ENCODE measurements around the gene PIF1. TPM values are rescaled to one million over a fixed set of nuclear protein-coding genes. Genes with fewer than 3 reads are reported as not detected.
"Not testable (repeated sequence)": the region's sequence is repeated elsewhere in the genome, so short reads cannot be mapped to it uniquely, and the experiment has no call there.

Gene PIF1
- total and polyA plus RNA-seq, 2 donors, result 8.0 to 8.4 TPM

GRCh38 chr15:64807751-64808222 lies 17.7 kb downstream of the PIF1 start:
- 93% methylated on average over 6 of the region's 6 CpGs for WGBS
- Histone ChIP-seq H3K4me3 (ENCODE audit: low read length in 2 of 2) (no peak overlapping the region), H3K27me3 (ENCODE audit: control insufficient read depth in 2 of 2, insufficient read depth in 1 of 2, low read length in 1 of 2) (peaks cover 3 to 6% of the 10 kb centered on the region in 2 donors), H3K4me1 (ENCODE audit: control insufficient read depth in 2 of 2, insufficient read depth in 2 of 2, low read length in 2 of 2) (no peaks in the 10 kb centered on the region), H3K36me3 (ENCODE audit: control insufficient read depth in 2 of 2, insufficient read depth in 2 of 2, low read length in 1 of 2) (no peaks in the 10 kb centered on the region), H3K27ac (ENCODE audit: low read depth in 1 of 2, low read length in 1 of 2) (no peak overlapping the region), H3K9me3 (ENCODE audit: control insufficient read depth in 2 of 2, insufficient read depth in 1 of 2, low read length in 1 of 2) (no peaks in the 10 kb centered on the region)
- DNase-seq (ENCODE audit: low read depth in 6 of 9, low spot score in 9 of 9), result no peak

- no peak for DNase-seq (ENCODE audit: low read depth in 6 of 9, low spot score in 9 of 9)
- Histone ChIP-seq H3K4me3 (ENCODE audit: low read length in 2 of 2) (no peak overlapping the region), H3K36me3 (ENCODE audit: control insufficient read depth in 2 of 2, insufficient read depth in 2 of 2, low read length in 1 of 2) (no peaks in the 10 kb centered on the region), H3K9me3 (ENCODE audit: control insufficient read depth in 2 of 2, insufficient read depth in 1 of 2, low read length in 1 of 2) (no peaks in the 10 kb centered on the region), H3K27me3 (ENCODE audit: control insufficient read depth in 2 of 2, insufficient read depth in 1 of 2, low read length in 1 of 2) (peaks cover 3 to 6% of the 10 kb centered on the region in 2 donors), H3K4me1 (ENCODE audit: control insufficient read depth in 2 of 2, insufficient read depth in 2 of 2, low read length in 2 of 2) (no peaks in the 10 kb centered on the region), H3K27ac (ENCODE audit: low read depth in 1 of 2, low read length in 1 of 2) (no peak overlapping the region)
- 96% methylated on average over 13 of the region's 13 CpGs for WGBS
These were observed 18.2 kb downstream of the PIF1 start for GRCh38 chr15:64807051-64807749.

GRCh38 chr15:64806509-64806908 lies 18.9 kb downstream of the PIF1 start:
- DNase-seq (ENCODE audit: low read depth in 6 of 9, low spot score in 9 of 9), result no peak
- Histone ChIP-seq H3K4me1 (ENCODE audit: control insufficient read depth in 2 of 2, insufficient read depth in 2 of 2, low read length in 2 of 2) (peaks cover 0 to 7% of the 10 kb centered on the region in 2 donors), H3K4me3 (ENCODE audit: low read length in 2 of 2) (no peak overlapping the region), H3K9me3 (ENCODE audit: control insufficient read depth in 2 of 2, insufficient read depth in 1 of 2, low read length in 1 of 2) (no peaks in the 10 kb centered on the region), H3K36me3 (ENCODE audit: control insufficient read depth in 2 of 2, insufficient read depth in 2 of 2, low read length in 1 of 2) (no peaks in the 10 kb centered on the region), H3K27ac (ENCODE audit: low read depth in 1 of 2, low read length in 1 of 2) (no peak overlapping the region), H3K27me3 (ENCODE audit: control insufficient read depth in 2 of 2, insufficient read depth in 1 of 2, low read length in 1 of 2) (peaks cover 3 to 6% of the 10 kb centered on the region in 2 donors)
- WGBS, result 90% methylated on average over 6 of the region's 6 CpGs

- H3K27ac ChIP-seq (ENCODE audit: low read depth in 1 of 2, low read length in 1 of 2), result no peak overlapping the region
These were observed 20.8 kb downstream of the PIF1 start for GRCh38 chr15:64804619-64805018.

GRCh38 chr15:64803526-64803925 lies 21.9 kb downstream of the PIF1 start:
- 99% methylated on average over 1 of the region's 1 CpG for WGBS
- H3K36me3 ChIP-seq (ENCODE audit: control insufficient read depth in 2 of 2, insufficient read depth in 2 of 2, low read length in 1 of 2), result no peaks in the 10 kb centered on the region
- DNase-seq (ENCODE audit: low read depth in 6 of 9, low spot score in 9 of 9), result no peak

More at GRCh38 chr15:64804619-64805018, 20.8 kb downstream of the PIF1 start:
- DNase-seq (ENCODE audit: low read depth in 6 of 9, low spot score in 9 of 9), result no peak
- H3K36me3 ChIP-seq (ENCODE audit: control insufficient read depth in 2 of 2, insufficient read depth in 2 of 2, low read length in 1 of 2), result no peaks in the 10 kb centered on the region
- H3K4me1 ChIP-seq (ENCODE audit: control insufficient read depth in 2 of 2, insufficient read depth in 2 of 2, low read length in 2 of 2), result peaks cover 0 to 7% of the 10 kb centered on the region in 2 donors
- H3K9me3 ChIP-seq (ENCODE audit: control insufficient read depth in 2 of 2, insufficient read depth in 1 of 2, low read length in 1 of 2), result no peaks in the 10 kb centered on the region
- H3K4me3 ChIP-seq (ENCODE audit: low read length in 2 of 2), result no peak overlapping the region
- 45% methylated on average over 2 of the region's 2 CpGs for WGBS
- H3K27me3 ChIP-seq (ENCODE audit: control insufficient read depth in 2 of 2, insufficient read depth in 1 of 2, low read length in 1 of 2), result peaks cover 0 to 3% of the 10 kb centered on the region in 2 donors

GRCh38 chr15:64800476-64800875 lies 25.0 kb downstream of the PIF1 start:
- Histone ChIP-seq H3K36me3 (ENCODE audit: control insufficient read depth in 2 of 2, insufficient read depth in 2 of 2, low read length in 1 of 2) (no peaks in the 10 kb centered on the region), H3K4me3 (ENCODE audit: low read length in 2 of 2) (no peak overlapping the region), H3K9me3 (ENCODE audit: control insufficient read depth in 2 of 2, insufficient read depth in 1 of 2, low read length in 1 of 2) (no peaks in the 10 kb centered on the region), H3K4me1 (ENCODE audit: control insufficient read depth in 2 of 2, insufficient read depth in 2 of 2, low read length in 2 of 2) (peaks cover 0 to 7% of the 10 kb centered on the region in 2 donors), H3K27me3 (ENCODE audit: control insufficient read depth in 2 of 2, insufficient read depth in 1 of 2, low read length in 1 of 2) (no peaks in the 10 kb centered on the region), H3K27ac (ENCODE audit: low read depth in 1 of 2, low read length in 1 of 2) (no peak overlapping the region)
- WGBS, result over 99% methylated on average over 2 of the region's 2 CpGs
- DNase-seq (ENCODE audit: low read depth in 6 of 9, low spot score in 9 of 9), result no peak

More at GRCh38 chr15:64803526-64803925, 21.9 kb downstream of the PIF1 start:
- H3K9me3 ChIP-seq (ENCODE audit: control insufficient read depth in 2 of 2, insufficient read depth in 1 of 2, low read length in 1 of 2), result no peaks in the 10 kb centered on the region
- no peaks in the 10 kb centered on the region for H3K27me3 ChIP-seq (ENCODE audit: control insufficient read depth in 2 of 2, insufficient read depth in 1 of 2, low read length in 1 of 2)
- no peak overlapping the region for H3K4me3 ChIP-seq (ENCODE audit: low read length in 2 of 2)
- peaks cover 0 to 7% of the 10 kb centered on the region in 2 donors for H3K4me1 ChIP-seq (ENCODE audit: control insufficient read depth in 2 of 2, insufficient read depth in 2 of 2, low read length in 2 of 2)
- no peak overlapping the region for H3K27ac ChIP-seq (ENCODE audit: low read depth in 1 of 2, low read length in 1 of 2)

GRCh38 chr15:64798905-64799304 lies 26.5 kb downstream of the PIF1 start:
- not testable (repeated sequence) for H3K4me1 ChIP-seq (ENCODE audit: control insufficient read depth in 2 of 2, insufficient read depth in 2 of 2, low read length in 2 of 2); H3K36me3 ChIP-seq (ENCODE audit: control insufficient read depth in 2 of 2, insufficient read depth in 2 of 2, low read length in 1 of 2); DNase-seq (ENCODE audit: low read depth in 6 of 9, low spot score in 9 of 9); H3K4me3 ChIP-seq (ENCODE audit: low read length in 2 of 2); H3K27me3 ChIP-seq (ENCODE audit: control insufficient read depth in 2 of 2, insufficient read depth in 1 of 2, low read length in 1 of 2); H3K27ac ChIP-seq (ENCODE audit: low read depth in 1 of 2, low read length in 1 of 2); H3K9me3 ChIP-seq (ENCODE audit: control insufficient read depth in 2 of 2, insufficient read depth in 1 of 2, low read length in 1 of 2)
- WGBS, result 97% methylated on average over 16 of the region's 29 CpGs

- not testable (repeated sequence) for H3K9me3 ChIP-seq (ENCODE audit: control insufficient read depth in 2 of 2, insufficient read depth in 1 of 2, low read length in 1 of 2)
- WGBS, result 92% methylated on average over 9 of the region's 9 CpGs
These were observed 29.5 kb downstream of the PIF1 start for GRCh38 chr15:64795921-64796320.

GRCh38 chr15:64795299-64795698 lies 30.1 kb downstream of the PIF1 start:
- not testable (repeated sequence) for H3K36me3 ChIP-seq (ENCODE audit: control insufficient read depth in 2 of 2, insufficient read depth in 2 of 2, low read length in 1 of 2); DNase-seq (ENCODE audit: low read depth in 6 of 9, low spot score in 9 of 9); H3K4me1 ChIP-seq (ENCODE audit: control insufficient read depth in 2 of 2, insufficient read depth in 2 of 2, low read length in 2 of 2); H3K9me3 ChIP-seq (ENCODE audit: control insufficient read depth in 2 of 2, insufficient read depth in 1 of 2, low read length in 1 of 2); H3K4me3 ChIP-seq (ENCODE audit: low read length in 2 of 2); H3K27ac ChIP-seq (ENCODE audit: low read depth in 1 of 2, low read length in 1 of 2); H3K27me3 ChIP-seq (ENCODE audit: control insufficient read depth in 2 of 2, insufficient read depth in 1 of 2, low read length in 1 of 2)
- 98% methylated on average over 7 of the region's 7 CpGs for WGBS

More at GRCh38 chr15:64795921-64796320, 29.5 kb downstream of the PIF1 start:
- not testable (repeated sequence) for DNase-seq (ENCODE audit: low read depth in 6 of 9, low spot score in 9 of 9); H3K27ac ChIP-seq (ENCODE audit: low read depth in 1 of 2, low read length in 1 of 2); H3K4me1 ChIP-seq (ENCODE audit: control insufficient read depth in 2 of 2, insufficient read depth in 2 of 2, low read length in 2 of 2); H3K4me3 ChIP-seq (ENCODE audit: low read length in 2 of 2); H3K36me3 ChIP-seq (ENCODE audit: control insufficient read depth in 2 of 2, insufficient read depth in 2 of 2, low read length in 1 of 2); H3K27me3 ChIP-seq (ENCODE audit: control insufficient read depth in 2 of 2, insufficient read depth in 1 of 2, low read length in 1 of 2)
